OCI-LY1 (cell line): ENCODE data around the gene GJC3.
A peak's percentile ranks its signal among the peaks of the same experiment; 100 is the strongest.

Experiments used
- EZH2 ChIP-seq: fragments of 200-600 bp; sonication (generic), shearing (Covaris generic); IDR thresholded peaks from 2 replicates; pipeline ENCODE4 v1.8.0; 2017; ENCODE audit warnings: borderline replicate concordance, mixed run types, mild to moderate bottlenecking, antibody characterized with exemption, low read length, moderate library complexity, mixed read lengths
- TF ChIP-seq, protein P1 (sequence below): fragments of 200-600 bp; sonication (generic), shearing (Covaris generic); IDR thresholded peaks from 2 replicates; pipeline ENCODE4 v1.5.1; 2017; ENCODE audit warnings: mild to moderate bottlenecking, antibody characterized with exemption, low read length, moderate library complexity, mixed read lengths

DNA sequence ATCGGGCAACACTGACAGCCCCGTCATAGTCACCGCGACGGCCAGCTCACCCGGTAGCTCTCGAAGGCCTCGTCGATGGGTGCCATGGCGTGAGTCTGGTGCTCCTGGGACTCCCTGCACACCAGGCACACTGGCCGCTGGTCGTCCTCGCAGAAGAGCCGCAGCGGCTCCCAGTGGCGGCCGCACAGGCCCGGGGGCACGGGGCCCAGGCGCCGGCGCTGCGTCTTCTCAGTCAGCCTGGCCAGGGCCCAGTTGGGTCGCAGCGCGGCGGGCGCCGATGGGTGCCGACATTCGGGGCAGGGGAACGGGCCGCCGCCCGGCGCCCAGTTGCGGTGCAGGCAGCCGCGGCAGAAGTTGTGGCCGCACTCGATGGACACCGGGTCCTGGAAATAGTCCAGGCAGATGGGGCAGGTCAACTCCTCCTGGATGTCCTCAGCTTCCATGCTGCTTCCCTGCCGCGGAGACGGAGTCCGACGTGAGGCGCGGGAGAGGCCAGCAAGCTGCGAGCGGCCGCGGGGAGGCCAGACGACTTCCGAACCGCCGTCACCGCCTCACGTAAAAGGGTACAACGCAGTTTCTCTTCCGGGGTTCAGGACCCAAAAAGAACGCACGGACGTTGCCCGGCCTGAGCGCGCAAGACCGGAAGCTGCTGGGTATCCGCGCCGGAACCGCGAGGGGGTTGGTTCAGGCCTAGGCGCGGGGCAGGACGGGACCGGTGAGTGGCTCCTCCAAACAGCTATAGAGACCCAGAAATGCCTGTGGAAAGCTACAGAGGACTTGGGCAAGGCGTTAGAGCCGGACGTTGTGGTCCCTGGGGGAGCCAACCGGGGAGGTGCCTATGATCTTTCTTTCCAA is 10.2 kb downstream of the GJC3 start, which contains the start of gene TRIM4:
- TF ChIP-seq EZH2: no peak
- TF ChIP-seq, protein P1, sequence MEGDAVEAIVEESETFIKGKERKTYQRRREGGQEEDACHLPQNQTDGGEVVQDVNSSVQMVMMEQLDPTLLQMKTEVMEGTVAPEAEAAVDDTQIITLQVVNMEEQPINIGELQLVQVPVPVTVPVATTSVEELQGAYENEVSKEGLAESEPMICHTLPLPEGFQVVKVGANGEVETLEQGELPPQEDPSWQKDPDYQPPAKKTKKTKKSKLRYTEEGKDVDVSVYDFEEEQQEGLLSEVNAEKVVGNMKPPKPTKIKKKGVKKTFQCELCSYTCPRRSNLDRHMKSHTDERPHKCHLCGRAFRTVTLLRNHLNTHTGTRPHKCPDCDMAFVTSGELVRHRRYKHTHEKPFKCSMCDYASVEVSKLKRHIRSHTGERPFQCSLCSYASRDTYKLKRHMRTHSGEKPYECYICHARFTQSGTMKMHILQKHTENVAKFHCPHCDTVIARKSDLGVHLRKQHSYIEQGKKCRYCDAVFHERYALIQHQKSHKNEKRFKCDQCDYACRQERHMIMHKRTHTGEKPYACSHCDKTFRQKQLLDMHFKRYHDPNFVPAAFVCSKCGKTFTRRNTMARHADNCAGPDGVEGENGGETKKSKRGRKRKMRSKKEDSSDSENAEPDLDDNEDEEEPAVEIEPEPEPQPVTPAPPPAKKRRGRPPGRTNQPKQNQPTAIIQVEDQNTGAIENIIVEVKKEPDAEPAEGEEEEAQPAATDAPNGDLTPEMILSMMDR: 0 out of 2 replicates have a peak, but pooled peaks have one; percentile 30
